ENCODE data around the gene ATPAF2. TPM values are rescaled to one million over a fixed set of nuclear protein-coding genes. Genes with fewer than 3 reads are reported as not detected.

The ATPAF2 gene
- total RNA-seq, 1 experiment from 2014 or later, result 46.1 TPM

GRCh38 chr17:18065546-18065945 lies 26.6 kb upstream of the ATPAF2 start:
- TF ChIP-seq TCF7L2 (IDR thresholded peaks at IDR 0.05; ENCODE audit: borderline replicate concordance, extremely low read depth, insufficient read depth, insufficient read length) (no peak), SIN3A (IDR thresholded peaks at IDR 0.05; ENCODE audit: low read depth) (no peak), CBX3 (IDR thresholded peaks at IDR 0.05; ENCODE audit: low read depth) (no peak), EZH2phosphoT487 (IDR thresholded peaks at IDR 0.05; ENCODE audit: borderline replicate concordance) (no peak), SP1 (IDR thresholded peaks at IDR 0.05; ENCODE audit: low read depth) (no peak), EZH2 (IDR thresholded peaks at IDR 0.05) (no peak), JUND (IDR thresholded peaks at IDR 0.05) (no peak), FOSL1 (IDR thresholded peaks at IDR 0.05; ENCODE audit: low read depth) (no peak), YY1 (IDR thresholded peaks at IDR 0.05; ENCODE audit: extremely low read depth, insufficient replicate concordance, low read depth, low read length) (no peak), ELF1 (IDR thresholded peaks at IDR 0.05; ENCODE audit: borderline replicate concordance, low read depth) (no peak), RAD21 (IDR thresholded peaks at IDR 0.05; ENCODE audit: low read depth) (no peak), ZBTB33 (IDR thresholded peaks at IDR 0.05; ENCODE audit: extremely low read depth, insufficient replicate concordance, low read length) (no peak)
- TF ChIP-seq, protein P1, sequence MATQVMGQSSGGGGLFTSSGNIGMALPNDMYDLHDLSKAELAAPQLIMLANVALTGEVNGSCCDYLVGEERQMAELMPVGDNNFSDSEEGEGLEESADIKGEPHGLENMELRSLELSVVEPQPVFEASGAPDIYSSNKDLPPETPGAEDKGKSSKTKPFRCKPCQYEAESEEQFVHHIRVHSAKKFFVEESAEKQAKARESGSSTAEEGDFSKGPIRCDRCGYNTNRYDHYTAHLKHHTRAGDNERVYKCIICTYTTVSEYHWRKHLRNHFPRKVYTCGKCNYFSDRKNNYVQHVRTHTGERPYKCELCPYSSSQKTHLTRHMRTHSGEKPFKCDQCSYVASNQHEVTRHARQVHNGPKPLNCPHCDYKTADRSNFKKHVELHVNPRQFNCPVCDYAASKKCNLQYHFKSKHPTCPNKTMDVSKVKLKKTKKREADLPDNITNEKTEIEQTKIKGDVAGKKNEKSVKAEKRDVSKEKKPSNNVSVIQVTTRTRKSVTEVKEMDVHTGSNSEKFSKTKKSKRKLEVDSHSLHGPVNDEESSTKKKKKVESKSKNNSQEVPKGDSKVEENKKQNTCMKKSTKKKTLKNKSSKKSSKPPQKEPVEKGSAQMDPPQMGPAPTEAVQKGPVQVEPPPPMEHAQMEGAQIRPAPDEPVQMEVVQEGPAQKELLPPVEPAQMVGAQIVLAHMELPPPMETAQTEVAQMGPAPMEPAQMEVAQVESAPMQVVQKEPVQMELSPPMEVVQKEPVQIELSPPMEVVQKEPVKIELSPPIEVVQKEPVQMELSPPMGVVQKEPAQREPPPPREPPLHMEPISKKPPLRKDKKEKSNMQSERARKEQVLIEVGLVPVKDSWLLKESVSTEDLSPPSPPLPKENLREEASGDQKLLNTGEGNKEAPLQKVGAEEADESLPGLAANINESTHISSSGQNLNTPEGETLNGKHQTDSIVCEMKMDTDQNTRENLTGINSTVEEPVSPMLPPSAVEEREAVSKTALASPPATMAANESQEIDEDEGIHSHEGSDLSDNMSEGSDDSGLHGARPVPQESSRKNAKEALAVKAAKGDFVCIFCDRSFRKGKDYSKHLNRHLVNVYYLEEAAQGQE (IDR thresholded peaks at IDR 0.05; ENCODE audit: low read depth), result no peak
- H2AFZ ChIP-seq (ENCODE audit: low read depth, low read length, poor library complexity, severe bottlenecking), result no peak overlapping the region
- peaks cover 0 to 7% of the 10 kb centered on the region in 2 experiments; a peak in 2 of 4 replicates for H3K36me3 ChIP-seq (ENCODE audit: control insufficient read depth in 1 of 2, insufficient read depth in 2 of 2, low read length in 2 of 2)
- H3K27ac ChIP-seq (ENCODE audit: low read depth, low read length), result no peak overlapping the region
- H4K20me1 ChIP-seq (ENCODE audit: insufficient read depth), result no peaks in the 10 kb centered on the region
- intact Hi-C loops (cut with micrococcal nuclease), result no loop called here
- no peaks in the 10 kb centered on the region for H3K79me2 ChIP-seq (ENCODE audit: insufficient read depth, low read length)
- H3K4me2 ChIP-seq (ENCODE audit: low read length), result no peak overlapping the region
- ChIA-PET RAD21 (ENCODE audit: low non-redundant PET in 1 of 2, low total read pairs in 2 of 2, uncharacterized antibody in 2 of 2, unreplicated experiment in 2 of 2) (no interaction called here), CTCF (no interaction called here), POLR2A (no interaction called here)
- H3K27me3 ChIP-seq (ENCODE audit: insufficient read depth, low read length), result no peaks in the 10 kb centered on the region
- H3K9ac ChIP-seq (ENCODE audit: low read length), result no peak overlapping the region
- no peaks in the 10 kb centered on the region for H3K9me3 ChIP-seq (ENCODE audit: control insufficient read depth in 1 of 2, insufficient read depth in 1 of 2, low read depth in 1 of 2, low read length in 2 of 2)
- BruUV-seq (replicated peaks), result no TSS peak
- ATAC-seq (no peak), DNase-seq (ENCODE audit: low read depth, low spot score) (no peak)
- peaks cover 8 to 10% of the 10 kb centered on the region in 2 experiments for H3K4me1 ChIP-seq (ENCODE audit: control insufficient read depth in 1 of 2, insufficient read depth in 2 of 2, low read length in 2 of 2)
- H3K9me2 ChIP-seq (ENCODE audit: insufficient read depth), result no peaks in the 10 kb centered on the region
- H3K4me3 ChIP-seq (replicated peaks in 1 of 2; ENCODE audit: low read depth in 1 of 2, low read length in 2 of 2), result no peak overlapping the region
